GM23338 (cell line): ENCODE measurements around the gene GHR. TPM values are rescaled to one million over a fixed set of nuclear protein-coding genes. Genes with fewer than 3 reads are reported as not detected.

Source experiments
- ATAC-seq: fragments of 200-7000 bp; cut with Tn5 transposase; 3 replicates; pipeline ENCODE4 v1.9.1; 2020
- DNase-seq: peaks from one replicate; pipeline ENCODE4 v3.0.0-alpha.2; 2015; ENCODE audit warnings: low spot score
- H2AFZ ChIP-seq: fragments of 200-600 bp; sonication (generic); 2 replicates; pipeline ENCODE4 v1.8.0; 2016; ENCODE audit warnings: antibody characterized with exemption, mild to moderate bottlenecking, moderate library complexity
- H3F3A ChIP-seq: fragments of 200-600 bp; sonication (generic); replicated peaks from 2 replicates; pipeline ENCODE4 v1.8.0; 2017; ENCODE audit warnings: antibody characterized with exemption, mixed run types, low read depth
- H3K27ac ChIP-seq: fragments of 200-600 bp; sonication (generic); 2 replicates; pipeline ENCODE4 v1.6.1; 2016; ENCODE audit warnings: low read depth
- H3K27me3 ChIP-seq: fragments of 200-600 bp; sonication (generic); 2 replicates; pipeline ENCODE4 v1.8.0; 2016; ENCODE audit warnings: mild to moderate bottlenecking, mixed run types, moderate library complexity; ENCODE audit not compliant: insufficient read depth
- H3K36me3 ChIP-seq: fragments of 200-600 bp; sonication (generic); 2 replicates; pipeline ENCODE4 v1.8.0; 2016; ENCODE audit warnings: mild to moderate bottlenecking; ENCODE audit not compliant: insufficient read depth
- H3K4me1 ChIP-seq: fragments of 200-600 bp; sonication (generic); 2 replicates; pipeline ENCODE4 v1.8.0; 2016; ENCODE audit warnings: mild to moderate bottlenecking, moderate library complexity; ENCODE audit not compliant: insufficient read depth
- H3K4me2 ChIP-seq: fragments of 200-600 bp; sonication (generic); 2 replicates; pipeline ENCODE4 v1.7.1; 2017; ENCODE audit warnings: mixed run types
- H3K4me3 ChIP-seq: fragments of 200-600 bp; sonication (generic); 2 replicates; pipeline ENCODE4 v1.6.1; 2016; ENCODE audit warnings: mixed run types
- H3K79me2 ChIP-seq: fragments of 200-600 bp; sonication (generic); replicated peaks from 2 replicates; pipeline ENCODE4 v1.8.0; 2017; ENCODE audit warnings: mild to moderate bottlenecking; ENCODE audit not compliant: insufficient read depth
- H3K9me2 ChIP-seq: fragments of 200-600 bp; sonication (generic); 2 replicates; pipeline ENCODE4 v1.8.0; 2017; ENCODE audit not compliant: insufficient read depth
- H4K20me1 ChIP-seq: fragments of 200-600 bp; sonication (generic); replicated peaks from 2 replicates; pipeline ENCODE4 v1.8.0; 2017; ENCODE audit warnings: mild to moderate bottlenecking; ENCODE audit not compliant: insufficient read depth
- H3K27ac Mint-ChIP-seq: 2 replicates; pipeline ENCODE4 v1.8.0; 2020; ENCODE audit warnings: inconsistent platforms, mild to moderate bottlenecking, moderate library complexity, mixed read lengths
- H3K27me3 Mint-ChIP-seq: 3 replicates; pipeline ENCODE4 v1.8.0; 2022; ENCODE audit warnings: low read depth, mild to moderate bottlenecking, moderate library complexity, mixed read lengths, inconsistent platforms; ENCODE audit not compliant: insufficient read depth, poor library complexity
- H3K36me3 Mint-ChIP-seq: 3 replicates; pipeline ENCODE4 v1.8.0; 2021; ENCODE audit warnings: low read depth, mild to moderate bottlenecking, inconsistent platforms, moderate library complexity, mixed read lengths
- H3K4me1 Mint-ChIP-seq: 3 replicates; pipeline ENCODE4 v1.8.0; 2020; ENCODE audit warnings: mild to moderate bottlenecking, inconsistent platforms, mixed read lengths
- H3K4me3 Mint-ChIP-seq: 3 replicates; pipeline ENCODE4 v1.8.0; 2021; ENCODE audit warnings: moderate library complexity, mild to moderate bottlenecking, inconsistent platforms, mixed read lengths
- H3K9me3 Mint-ChIP-seq: 3 replicates; pipeline ENCODE4 v1.8.0; 2020; ENCODE audit warnings: moderate library complexity, mild to moderate bottlenecking, inconsistent platforms, mixed read lengths
- CREB1 ChIP-seq: fragments of 250-450 bp; sonication (Bioruptor Pico); IDR thresholded peaks from 2 replicates; pipeline ENCODE4 v1.5.0; 2020; ENCODE audit warnings: low read depth, mild to moderate bottlenecking, moderate library complexity
- CTCF ChIP-seq, 2 experiments: fragments of 200-600 bp in 1 of 2; sonication (generic) in 1 of 2; conservative IDR thresholded peaks; 2 replicates each; pipeline versions ENCODE4 v1.5.1 to v1.6.1; 2016 to 2017; ENCODE audit warnings: antibody characterized with exemption in 2 of 2, low read depth in 2 of 2, mild to moderate bottlenecking in 2 of 2, moderate library complexity in 1 of 2
- ETS1 ChIP-seq: IDR thresholded peaks from 2 replicates; pipeline ENCODE4 v1.6.1; 2016; ENCODE audit warnings: antibody characterized with exemption
- EZH2 ChIP-seq: fragments of 200-600 bp; sonication (generic); IDR thresholded peaks from one replicate; pipeline ENCODE4 v1.8.0; 2017; ENCODE audit warnings: antibody characterized with exemption, mild to moderate bottlenecking, low read depth; ENCODE audit not compliant: unreplicated experiment
- EZH2phosphoT487 ChIP-seq: fragments of 200-600 bp; sonication (generic); IDR thresholded peaks from one replicate; pipeline ENCODE4 v1.8.1; 2018; ENCODE audit warnings: antibody characterized with exemption; ENCODE audit not compliant: unreplicated experiment
- JUNB ChIP-seq: IDR thresholded peaks from one replicate; pipeline ENCODE4 v1.6.1; 2016; ENCODE audit warnings: antibody characterized with exemption; ENCODE audit not compliant: unreplicated experiment
- NANOG ChIP-seq: IDR thresholded peaks from 2 replicates; pipeline ENCODE4 v1.6.1; 2016; ENCODE audit warnings: antibody characterized with exemption, borderline replicate concordance
- POLR2AphosphoS5 ChIP-seq: IDR thresholded peaks from 2 replicates; pipeline ENCODE4 v1.6.1; 2016; ENCODE audit warnings: antibody characterized with exemption, low read depth
- REST ChIP-seq: IDR thresholded peaks from one replicate; pipeline ENCODE4 v1.6.1; 2018; ENCODE audit warnings: antibody characterized with exemption; ENCODE audit not compliant: unreplicated experiment
- STAT1 ChIP-seq: IDR thresholded peaks from one replicate; pipeline ENCODE4 v1.6.1; 2016; ENCODE audit warnings: antibody characterized with exemption; ENCODE audit not compliant: unreplicated experiment
- ZNF114 ChIP-seq: fragments of 250-450 bp; sonication (Bioruptor Pico); IDR thresholded peaks from 2 replicates; pipeline ENCODE4 v1.5.0; 2020; ENCODE audit warnings: mild to moderate bottlenecking, moderate library complexity
- ZNF331 ChIP-seq: fragments of 250-450 bp; sonication (Bioruptor Pico); IDR thresholded peaks from 2 replicates; pipeline ENCODE4 v1.5.0; 2020; ENCODE audit warnings: low read depth, mild to moderate bottlenecking, moderate library complexity
- ZNF462 ChIP-seq: fragments of 250-450 bp; sonication (Bioruptor Pico); IDR thresholded peaks from 2 replicates; pipeline ENCODE4 v1.5.0; 2020; ENCODE audit warnings: mild to moderate bottlenecking, moderate library complexity
- polyA plus RNA-seq: library from polyadenylated mRNA; unstranded; fragments of >200 nt; fragmentation: Nextera tagmentation; extraction: Ambion mirVana; gene quantifications from 2 replicates; pipeline ENCODE4 v1.2.1, GENCODE V29; 2016
- total RNA-seq: library from RNA; depleted of rRNA; stranded (reverse); fragments of >200 nt; shearing (Covaris generic); gene quantifications from 2 replicates; pipeline ENCODE4 v1.2.3, GENCODE V29; 2014

GHR gene
- total and polyA plus RNA-seq, 2 experiments from 2014 or later = 0.21 to 1.9 TPM

- no peak for TF ChIP-seq ETS1
These were observed 344.9 kb downstream of the GHR start (continued) for GRCh38 chr5:42768106-42768504.

GRCh38 chr5:42770003-42770402 is 346.8 kb downstream of the GHR start:
- no peaks in the 10 kb centered on the region for H4K20me1 ChIP-seq
- Mint-ChIP-seq H3K36me3 (peaks cover 12% of the 10 kb centered on the region; the same call in 2 of the 3 replicates), H3K9me3 (no peaks in the 10 kb centered on the region), H3K27me3 (no peaks in the 10 kb centered on the region), H3K27ac (no peak overlapping the region), H3K4me3 (no peak overlapping the region), H3K4me1 (no peaks in the 10 kb centered on the region)
- H3K27ac ChIP-seq = no peak overlapping the region
- H3K79me2 ChIP-seq = no peaks in the 10 kb centered on the region
- ATAC-seq = no peak
- H3K4me2 ChIP-seq = no peak overlapping the region
- H3K27me3 ChIP-seq = no peaks in the 10 kb centered on the region
- H3K4me1 ChIP-seq = no peaks in the 10 kb centered on the region
- no peaks in the 10 kb centered on the region for H3F3A ChIP-seq
- H2AFZ ChIP-seq = no peak overlapping the region
- H3K36me3 ChIP-seq = no peaks in the 10 kb centered on the region
- no peaks in the 10 kb centered on the region for H3K9me2 ChIP-seq
- no peak for DNase-seq
- no peak overlapping the region for H3K4me3 ChIP-seq
- TF ChIP-seq CTCF (conservative IDR thresholded peaks at IDR 0.05; ENCODE audit: low read depth in 2 of 2) (no peak), EZH2phosphoT487 (no peak), ZNF114 (CRISPR knock-in tag) (no peak), CREB1 (CRISPR knock-in tag) (no peak), EZH2 (no peak), REST (no peak), POLR2AphosphoS5 (no peak), ZNF462 (CRISPR knock-in tag) (no peak), JUNB (no peak), NANOG (no peak), STAT1 (no peak), ZNF331 (CRISPR knock-in tag) (no peak)
